DOHH2 (cell line): ENCODE data around the gene TSPAN11.

Experiments used
- CTCF ChIP-seq: fragments of 200-600 bp; sonication (generic); IDR thresholded peaks from one replicate; pipeline ENCODE4 v1.5.1; 2014; ENCODE audit warnings: antibody characterized with exemption, mild to moderate bottlenecking, low read depth, low read length; ENCODE audit not compliant: poor library complexity, severe bottlenecking
- EZH2phosphoT487 ChIP-seq: fragments of 200-600 bp; sonication (generic); IDR thresholded peaks from 2 replicates; pipeline ENCODE4 v1.6.1; 2017; ENCODE audit warnings: borderline replicate concordance, mild to moderate bottlenecking, antibody characterized with exemption, low read length, moderate library complexity, mixed read lengths

GRCh38 chr12:31002999-31003398 is 76.5 kb downstream of the TSPAN11 start:
- TF ChIP-seq CTCF (no peak), EZH2phosphoT487 (no peak)
